ENCODE measurements around the gene GNG7. TPM values are rescaled to one million over a fixed set of nuclear protein-coding genes. Genes with fewer than 3 reads are reported as not detected.
A peak's percentile ranks its signal among the peaks of the same experiment; 100 is the strongest.

The GNG7 gene
- total RNA-seq, 1 experiment from 2014 or later: 7.7 TPM

- H3K36me3 Mint-ChIP-seq (ENCODE audit: insufficient read depth in 1 of 3, low read depth in 3 of 3): peaks cover 0 to 5% (median 3%) of the 10 kb centered on the region in 3 experiments; a peak in 4 of 7 replicates
- WGBS (ENCODE audit: extremely low coverage, insufficient read length, low lambda C conversion rate): no CpG with 5 or more reads among the region's 9 CpGs
These were observed 77.1 kb downstream of the GNG7 start for GRCh38 chr19:2625434-2625833.

More at GRCh38 chr19:2625434-2625833, 77.1 kb downstream of the GNG7 start:
- Histone ChIP-seq H4K20me1 (ENCODE audit: control insufficient read depth, insufficient read depth, insufficient read length) (no peaks in the 10 kb centered on the region), H4K91ac (ENCODE audit: insufficient read length, low read depth, low read length) (no peak overlapping the region), H4K8ac (replicated peaks; ENCODE audit: insufficient read length, low read depth, low read length) (no peak overlapping the region), H3K4me2 (ENCODE audit: insufficient read depth, insufficient read length, low read length) (no peak overlapping the region), H3K18ac (ENCODE audit: insufficient read length, low read depth, low read length) (no peak overlapping the region), H2BK5ac (ENCODE audit: insufficient read length, low read length) (no peak overlapping the region), H2AK5ac (ENCODE audit: insufficient read length, low read length) (no peak overlapping the region), H2BK15ac (ENCODE audit: low read depth, low read length) (no peak overlapping the region), H2BK20ac (ENCODE audit: low read depth, low read length, poor library complexity, severe bottlenecking) (no peak overlapping the region), H2BK12ac (ENCODE audit: insufficient read length, low read depth, low read length) (no peak overlapping the region), H2BK120ac (ENCODE audit: low read depth, low read length, poor library complexity, severe bottlenecking) (no peak overlapping the region), H2AFZ (ENCODE audit: low read length) (no peak overlapping the region), H3T11ph (ENCODE audit: low read length) (no peak overlapping the region), H3K4ac (ENCODE audit: low read depth, low read length) (no peak overlapping the region), H3K79me2 (ENCODE audit: insufficient read depth, low read length) (no peaks in the 10 kb centered on the region), H3K14ac (ENCODE audit: insufficient read depth, low read length) (no peak overlapping the region), H3K79me1 (ENCODE audit: insufficient read depth, low read depth, low read length, poor library complexity, severe bottlenecking) (no peaks in the 10 kb centered on the region), H3K4me1 (ENCODE audit: insufficient read depth, low read length) (no peaks in the 10 kb centered on the region), H3K23me2 (ENCODE audit: insufficient read length, low read depth, low read length, poor library complexity, severe bottlenecking) (no peaks in the 10 kb centered on the region), H3K27me3 (ENCODE audit: insufficient read depth, low read length) (no peaks in the 10 kb centered on the region), H4K5ac (ENCODE audit: insufficient read length, low read depth, low read length) (no peak overlapping the region), H3K9ac (ENCODE audit: extremely low read depth, insufficient read length, low read length) (no peak overlapping the region), H3K9me3 (ENCODE audit: control insufficient read depth, low read depth, low read length) (peaks cover 3% of the 10 kb centered on the region), H3K23ac (ENCODE audit: insufficient read length, low read depth, low read length) (no peak overlapping the region), H3K56ac (ENCODE audit: insufficient read length, low read depth, low read length) (no peak overlapping the region), H3K27ac (ENCODE audit: insufficient read length, low read depth, low read length) (no peak overlapping the region)
- Mint-ChIP-seq H3K27me3 (ENCODE audit: low read depth) (peaks cover 2% of the 10 kb centered on the region), H3K4me3 (no peak overlapping the region), H3K27ac (0 out of 7 replicates have a peak overlapping the region, but pooled peaks of 1 of the 3 experiments have one; percentile 67), H3K9me3 (peaks cover 11 to 21% of the 10 kb centered on the region in 2 experiments), H3K4me1 (peaks cover 4 to 7% of the 10 kb centered on the region in 2 experiments)
- no peak for TF ChIP-seq CTCF (conservative IDR thresholded peaks at IDR 0.05)
- DNase-seq: no peak
